ENCODE data around the gene FGF22.

- TF ChIP-seq RAD21 (IDR thresholded peaks at IDR 0.05; ENCODE audit: low read length) (no peak), POLR2A (IDR thresholded peaks at IDR 0.05; ENCODE audit: low read depth, low read length) (no peak), CTCF (conservative IDR thresholded peaks at IDR 0.05; ENCODE audit: low read depth, low read length) (no peak), CHD1 (IDR thresholded peaks at IDR 0.05; ENCODE audit: low read depth, low read length) (no peak), MAFK (IDR thresholded peaks at IDR 0.05; ENCODE audit: low read depth, low read length) (no peak), SMC3 (IDR thresholded peaks at IDR 0.05; ENCODE audit: low read depth, low read length) (no peak)
Observed at GRCh38 chr19:648305-648704, 8.6 kb downstream of the FGF22 start.

Measured in IMR-90 (cell line).